GM18519 (cell line): ENCODE measurements around the gene MACROD2.
A peak's percentile ranks its signal among the peaks of the same experiment; 100 is the strongest.

Experiments used
- ATAC-seq: cut with Tn5 transposase; IDR thresholded peaks from one replicate; pipeline ENCODE4 v1.9.1; 2021; ENCODE audit warnings: mild to moderate bottlenecking, moderate library complexity; ENCODE audit not compliant: unreplicated experiment, low FRiP score

Gene MACROD2

DNA sequence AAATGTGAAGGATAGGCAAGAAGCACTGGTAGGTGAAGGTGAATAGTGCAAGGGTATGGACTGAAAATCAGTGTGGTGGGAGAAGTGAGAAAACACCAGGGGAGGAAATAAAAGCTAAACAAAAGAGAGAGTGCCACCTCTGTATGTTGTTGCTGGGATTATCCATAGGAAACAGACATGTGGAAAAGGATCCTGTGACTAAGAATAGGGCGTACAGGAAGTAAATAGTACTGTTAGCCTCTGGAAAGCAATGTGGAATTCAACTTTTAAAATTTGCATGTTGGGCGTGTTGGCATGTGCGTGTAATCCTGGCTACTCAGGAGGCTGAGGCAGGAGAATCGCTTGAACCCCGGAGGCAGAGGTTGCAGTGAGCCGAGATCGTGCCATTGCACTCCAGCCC lies 1916.3 kb downstream of the MACROD2 start:
- ATAC-seq: no peak

DNA sequence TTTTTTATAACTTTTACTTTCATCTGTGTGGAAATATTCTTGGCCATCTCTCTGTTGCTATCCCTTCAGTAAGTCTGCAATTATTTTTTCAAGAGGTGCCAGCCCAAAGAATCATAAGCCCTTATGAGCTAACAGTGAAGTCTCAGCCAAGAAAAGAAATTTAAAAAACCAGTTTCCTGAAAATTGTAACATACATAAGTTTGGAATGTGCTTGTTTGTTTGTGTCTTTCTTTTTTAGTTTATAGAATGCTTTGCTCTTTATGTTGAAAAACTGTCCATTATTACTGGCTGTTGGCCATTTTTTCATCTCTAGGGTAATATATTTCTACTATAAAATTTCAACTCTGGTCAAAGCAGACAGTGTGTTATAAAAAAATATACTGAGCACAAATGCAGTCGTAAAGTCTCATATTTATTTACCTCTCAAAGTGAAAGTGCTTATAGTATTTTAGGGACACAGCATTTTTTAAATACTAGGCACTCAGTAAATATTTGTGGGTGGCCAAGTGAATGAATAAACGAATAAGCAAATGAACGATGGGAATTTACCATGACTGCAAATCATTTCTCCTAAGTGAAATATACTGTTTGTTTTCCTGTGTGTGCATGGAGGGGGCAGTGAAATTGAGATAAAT lies 1918.2 kb downstream of the MACROD2 start:
- ATAC-seq: no peak

DNA sequence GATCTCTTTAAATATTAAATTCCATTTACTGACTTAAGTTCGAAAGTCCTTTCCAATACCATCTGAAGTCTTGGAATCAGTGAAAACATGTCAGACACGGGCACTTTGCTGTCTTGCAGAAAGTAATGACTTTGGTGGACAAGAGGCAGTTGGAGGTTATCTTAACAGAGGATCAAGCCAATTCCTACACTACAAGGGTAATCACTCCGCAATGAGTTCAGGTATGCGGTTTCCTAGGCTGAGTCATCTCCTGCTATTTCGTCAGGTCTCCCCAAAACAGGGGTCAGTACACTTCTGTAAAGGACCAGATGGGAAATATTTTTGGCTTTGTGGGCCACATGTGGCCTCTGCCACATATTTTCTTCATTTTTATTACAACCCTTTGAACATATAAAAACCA lies 1921.3 kb downstream of the MACROD2 start:
- no peak for ATAC-seq

DNA sequence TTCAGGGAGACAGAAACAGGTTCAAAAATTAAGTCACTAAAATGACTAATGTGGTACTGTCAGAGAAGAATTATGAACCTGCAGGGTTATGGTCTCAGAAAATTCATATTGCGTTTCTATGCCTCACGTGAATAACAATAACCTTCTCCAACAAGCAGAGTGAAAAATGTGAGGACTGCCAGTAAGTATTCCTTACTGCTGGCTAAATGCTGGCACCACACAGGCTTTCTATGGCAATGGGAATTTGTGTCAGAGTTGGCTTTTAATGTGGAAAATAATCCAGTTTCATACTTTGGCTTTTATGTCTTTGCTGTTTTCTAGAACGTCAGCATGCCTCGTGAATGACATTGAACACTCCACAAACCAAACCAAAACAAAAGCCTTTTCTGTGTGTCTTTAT lies 1922.0 kb downstream of the MACROD2 start:
- ATAC-seq: no peak

DNA sequence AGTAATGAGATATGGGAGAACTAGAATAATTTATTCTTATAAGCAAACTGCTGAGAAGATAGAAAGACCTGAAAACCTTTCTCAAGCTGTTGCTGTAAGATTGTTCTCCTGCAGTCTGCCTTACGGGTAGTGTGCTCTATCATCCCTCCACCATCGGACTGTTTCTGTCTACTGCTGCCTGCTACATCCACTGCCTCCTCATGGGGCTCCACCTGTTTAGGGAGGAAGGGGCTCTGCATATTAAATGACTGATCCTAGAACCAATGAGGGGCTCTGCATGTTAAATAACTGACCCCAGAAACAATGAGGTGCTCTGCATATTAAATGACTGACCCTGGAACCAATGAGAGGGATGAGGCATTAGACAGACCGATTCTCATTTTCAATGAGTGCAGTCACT lies 1923.3 kb downstream of the MACROD2 start:
- ATAC-seq: no peak

DNA sequence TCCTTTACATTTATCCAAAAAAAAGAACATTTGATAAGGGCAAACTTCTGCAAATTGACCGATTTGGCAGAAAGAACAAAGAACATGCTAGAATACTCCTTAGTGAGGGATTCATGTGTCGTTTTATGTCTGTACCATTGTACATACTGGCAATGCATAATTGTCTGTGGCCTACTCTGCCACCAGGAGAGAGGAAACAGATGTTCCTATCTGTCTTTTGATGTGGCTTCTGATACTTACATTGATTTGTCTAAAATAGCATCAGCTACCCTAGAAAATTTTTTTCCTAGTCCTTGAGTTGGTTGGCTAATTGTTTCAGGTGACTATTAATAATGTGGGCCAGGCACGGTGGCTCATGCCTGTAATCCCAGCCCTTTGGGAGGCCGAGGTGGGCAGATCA lies 1923.8 kb downstream of the MACROD2 start:
- ATAC-seq: no peak

DNA sequence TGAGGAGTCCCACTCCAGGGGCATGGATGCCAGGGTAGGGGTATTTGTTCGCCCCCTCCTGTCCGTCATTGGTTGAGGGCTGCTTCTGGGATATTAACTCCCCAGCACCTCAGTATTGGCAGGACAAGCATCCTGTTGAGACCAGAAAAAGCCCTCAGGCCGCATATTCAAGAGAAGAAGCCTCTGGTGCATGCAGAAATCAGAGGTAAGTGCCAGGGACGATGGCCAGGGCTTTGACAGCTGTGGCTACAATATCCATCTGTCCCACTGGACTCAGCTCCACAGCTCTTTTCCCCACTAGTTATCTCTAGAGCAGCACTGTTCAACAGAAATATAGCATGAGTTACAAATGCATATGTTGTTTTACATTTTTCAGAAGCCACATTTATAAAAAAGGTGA lies 1926.6 kb downstream of the MACROD2 start:
- ATAC-seq: no peak

DNA sequence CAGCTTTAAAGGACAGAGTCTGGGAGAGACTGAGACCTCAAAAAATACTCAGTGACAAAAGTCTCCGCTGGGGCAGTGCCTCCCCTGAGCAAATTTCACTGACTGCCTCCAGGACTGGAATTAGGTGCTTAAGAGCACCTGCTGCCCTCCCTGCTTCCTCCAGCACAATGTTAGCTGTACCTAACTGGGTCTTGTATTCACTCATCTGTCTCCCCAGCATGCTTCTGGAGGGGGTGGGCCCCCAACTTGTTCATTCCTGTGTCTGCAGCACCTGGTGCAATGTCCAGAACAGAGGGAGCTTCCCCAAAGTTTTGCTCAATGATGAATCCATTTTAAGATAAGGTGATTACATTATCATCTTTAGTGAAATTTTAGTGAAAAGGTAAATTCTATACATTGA lies 1927.2 kb downstream of the MACROD2 start:
- ATAC-seq: peak; percentile 40

DNA sequence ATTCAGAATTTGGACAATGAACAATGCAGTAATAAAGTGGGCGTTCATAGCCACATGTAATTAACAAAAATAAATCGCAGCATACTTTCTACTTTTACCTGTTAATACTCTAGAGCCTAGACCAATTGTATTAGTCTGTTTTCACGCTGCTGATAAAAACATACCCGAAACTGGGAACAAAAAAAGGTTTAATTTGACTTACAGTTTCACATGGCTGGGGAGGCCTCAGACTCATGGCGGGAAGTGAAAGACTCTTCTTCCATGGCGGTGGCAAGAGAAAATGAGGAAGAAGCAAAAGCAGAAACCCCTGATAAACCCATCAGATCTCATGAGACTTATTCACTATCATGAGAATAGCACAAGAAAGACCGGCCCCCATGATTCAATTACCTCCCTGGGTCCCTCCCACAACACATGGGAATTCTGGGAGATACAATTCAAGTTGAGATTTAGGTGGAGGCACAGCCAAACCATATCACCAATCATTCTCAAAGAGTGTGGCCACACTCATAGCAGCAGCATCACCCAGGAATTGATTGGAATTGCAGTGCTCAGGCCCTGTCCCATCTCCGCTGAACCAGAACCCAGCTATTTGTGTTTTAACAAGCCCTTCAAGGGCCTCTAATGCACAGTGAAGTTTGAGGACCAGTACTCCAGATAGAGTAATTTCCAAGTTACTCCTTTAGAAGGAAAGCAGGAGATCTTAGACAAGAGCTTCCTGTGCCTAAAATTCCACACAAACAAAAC lies 1927.9 kb downstream of the MACROD2 start:
- peak; percentile 44 for ATAC-seq

DNA sequence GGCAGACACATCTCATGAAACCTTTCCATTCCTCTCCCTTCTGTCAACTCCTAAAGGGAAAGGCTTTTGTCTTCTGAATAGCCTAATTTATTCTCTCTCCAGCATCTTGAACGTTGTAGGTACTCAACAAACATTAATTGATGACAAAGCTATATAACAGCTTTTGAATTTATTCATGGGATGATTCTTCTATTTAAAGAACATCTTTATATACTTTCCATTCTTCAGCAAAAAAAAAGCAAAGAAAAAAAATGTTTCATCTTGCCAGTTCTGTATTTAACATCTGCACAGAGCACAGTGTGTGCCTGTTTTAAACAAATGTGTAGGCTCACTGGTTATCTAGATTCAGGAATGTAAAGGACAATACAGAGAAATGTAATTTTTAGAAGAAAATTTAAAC lies 1929.2 kb downstream of the MACROD2 start:
- no peak for ATAC-seq

DNA sequence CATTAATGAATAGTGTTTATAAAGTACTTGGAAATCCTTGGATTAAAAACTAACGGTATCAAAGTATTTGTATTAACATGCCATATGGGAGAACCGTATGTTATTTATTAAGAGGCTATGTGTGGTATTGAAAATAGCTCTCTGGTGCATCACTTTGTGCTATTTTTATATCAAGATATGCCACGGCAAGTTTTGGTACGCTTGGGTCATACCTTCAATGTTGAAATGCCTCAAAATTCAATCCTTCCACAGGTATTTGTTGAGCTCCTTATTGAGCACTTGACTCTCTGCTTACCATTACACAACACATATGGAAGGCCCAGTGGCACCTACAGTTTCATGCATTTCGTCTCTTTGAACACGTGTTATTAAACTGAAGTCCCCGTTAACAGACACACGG lies 1930.1 kb downstream of the MACROD2 start:
- ATAC-seq: no peak

DNA sequence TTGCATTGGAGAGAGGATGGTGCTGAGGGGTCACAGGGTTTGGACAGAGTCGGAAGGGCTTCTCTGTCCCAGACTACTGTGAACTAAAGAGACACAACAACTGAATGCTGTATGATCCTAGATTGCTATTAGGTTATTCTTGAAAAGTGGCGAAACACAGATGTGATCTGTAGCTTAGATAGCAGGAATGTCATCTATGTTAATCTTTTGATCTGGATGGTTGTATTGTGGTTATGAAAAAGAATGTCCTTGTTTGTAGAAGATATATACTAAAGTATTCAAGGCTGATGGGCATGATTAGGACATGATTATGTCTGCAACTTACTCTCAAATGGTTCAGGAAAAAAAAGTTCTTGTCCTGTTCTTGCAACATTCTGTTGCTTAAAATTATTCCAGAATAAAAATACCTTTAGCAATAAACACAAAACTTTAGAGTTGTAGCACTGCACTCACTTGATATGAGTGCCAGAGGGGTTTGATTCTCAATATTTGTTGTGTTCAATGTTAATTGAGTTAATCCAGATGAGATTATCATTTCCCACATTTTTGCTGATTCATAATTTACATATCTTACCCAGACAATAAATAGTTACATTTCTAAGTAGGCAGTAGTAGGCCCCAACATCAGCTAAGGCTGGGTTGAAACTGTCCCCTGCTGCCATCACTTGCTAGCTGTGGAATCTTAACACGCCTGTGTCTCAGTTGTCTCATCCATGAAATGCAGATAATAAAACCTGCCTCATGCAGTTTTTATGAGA lies 1932.8 kb downstream of the MACROD2 start:
- ATAC-seq: no peak

DNA sequence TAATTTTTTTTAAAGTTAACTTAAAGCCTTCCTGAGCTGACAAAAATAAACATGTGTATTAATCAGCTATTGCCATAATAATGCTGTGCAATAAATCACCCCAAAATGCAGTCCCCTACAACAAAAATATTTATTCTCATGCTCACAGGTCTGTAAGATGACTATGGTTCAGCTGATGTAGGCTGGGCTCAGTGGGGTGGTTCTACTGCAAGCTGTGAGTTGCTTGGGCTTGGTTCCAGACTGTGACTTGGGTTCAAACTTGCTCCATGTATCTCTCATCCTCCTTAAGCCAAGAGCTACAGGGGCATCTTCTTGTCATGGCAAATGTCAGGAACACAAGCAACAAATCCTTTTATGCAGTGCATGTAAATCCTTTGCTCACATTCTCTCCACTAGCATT lies 1933.6 kb downstream of the MACROD2 start:
- no peak for ATAC-seq

DNA sequence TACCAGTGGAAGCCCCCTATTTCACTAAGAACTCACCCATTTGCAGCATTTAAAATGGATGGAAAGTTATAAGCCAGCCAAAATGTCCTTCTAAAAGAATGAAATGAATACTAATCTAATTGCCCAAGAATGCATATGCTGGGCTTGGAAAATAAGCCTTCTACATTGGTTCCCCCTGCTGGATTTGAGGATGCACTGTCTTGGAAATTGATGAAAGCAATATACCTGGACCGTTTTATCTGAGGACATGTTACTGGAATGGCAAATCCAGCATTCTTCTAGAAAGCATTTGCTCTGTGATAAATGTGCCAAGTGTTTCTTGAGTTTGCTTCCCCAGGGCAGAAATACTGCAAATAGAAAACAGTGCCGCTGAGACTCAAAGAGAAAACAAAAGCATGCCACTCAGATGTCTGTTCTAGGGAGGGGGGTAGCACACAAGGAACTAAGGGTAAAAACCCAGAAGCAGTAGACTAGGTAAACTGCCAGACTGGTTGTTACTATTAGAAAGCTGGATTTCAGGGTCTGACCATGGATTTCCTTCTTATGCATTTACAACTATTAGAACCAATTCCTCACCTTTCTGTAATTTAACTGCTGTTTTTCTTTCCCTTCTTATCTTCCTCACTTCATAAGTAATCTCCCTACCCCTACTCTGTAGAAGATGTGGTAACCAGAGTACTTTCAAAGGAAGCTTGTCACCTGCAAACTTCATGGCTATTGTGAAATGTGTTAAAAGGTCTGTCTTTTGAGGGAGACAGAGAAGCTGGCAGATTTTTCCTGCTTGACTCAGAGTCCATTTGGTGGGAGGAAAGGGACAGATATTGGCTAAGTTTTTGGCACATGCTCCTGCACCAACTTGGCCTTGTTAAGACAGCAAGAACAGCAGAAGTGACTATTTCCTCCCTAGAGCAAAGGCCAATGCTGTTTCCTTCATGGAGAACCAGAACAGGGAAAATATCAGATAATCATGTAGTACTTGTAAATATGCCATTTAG lies 1935.3 kb downstream of the MACROD2 start:
- no peak for ATAC-seq

DNA sequence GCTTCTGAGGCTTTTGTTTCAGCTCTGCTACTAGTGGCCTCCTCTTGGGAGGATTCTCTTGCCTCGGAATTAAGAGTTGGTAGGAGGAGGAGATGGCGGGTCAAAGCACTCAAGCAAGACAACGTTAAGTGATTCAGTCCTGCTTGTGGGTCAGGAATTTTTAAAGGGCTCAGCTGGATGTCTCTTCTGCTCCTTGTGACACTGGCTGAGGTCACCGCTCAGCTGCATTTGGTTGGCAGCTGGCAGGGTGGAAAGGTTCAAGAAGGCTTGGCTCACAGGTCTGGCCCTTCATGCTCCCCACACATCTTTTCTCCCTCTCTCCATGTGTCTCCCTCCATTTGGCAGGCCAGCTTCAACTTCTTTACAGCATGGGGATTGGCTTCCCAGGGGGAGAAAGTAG lies 1936.6 kb downstream of the MACROD2 start:
- no peak for ATAC-seq

DNA sequence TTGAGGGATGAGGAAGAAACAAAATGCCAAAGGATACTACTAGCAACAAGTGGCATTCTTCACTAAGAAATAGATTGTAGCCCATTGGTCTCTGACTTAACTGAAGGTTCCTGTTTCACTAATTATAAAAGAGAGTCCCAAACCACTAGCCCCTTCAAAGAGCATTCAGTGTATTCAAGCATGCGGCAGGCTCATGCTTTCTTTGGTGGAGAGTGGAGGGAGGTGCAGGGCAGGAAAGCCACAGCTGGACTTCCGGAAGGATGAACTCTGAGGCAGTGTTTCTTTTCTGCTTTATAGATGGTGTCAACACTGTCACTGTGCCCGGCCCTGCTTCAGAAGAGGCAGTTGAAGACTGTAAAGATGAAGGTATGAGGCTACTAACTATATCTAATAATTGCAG lies 1941.9 kb downstream of the MACROD2 start:
- peak; percentile 78 for ATAC-seq

DNA sequence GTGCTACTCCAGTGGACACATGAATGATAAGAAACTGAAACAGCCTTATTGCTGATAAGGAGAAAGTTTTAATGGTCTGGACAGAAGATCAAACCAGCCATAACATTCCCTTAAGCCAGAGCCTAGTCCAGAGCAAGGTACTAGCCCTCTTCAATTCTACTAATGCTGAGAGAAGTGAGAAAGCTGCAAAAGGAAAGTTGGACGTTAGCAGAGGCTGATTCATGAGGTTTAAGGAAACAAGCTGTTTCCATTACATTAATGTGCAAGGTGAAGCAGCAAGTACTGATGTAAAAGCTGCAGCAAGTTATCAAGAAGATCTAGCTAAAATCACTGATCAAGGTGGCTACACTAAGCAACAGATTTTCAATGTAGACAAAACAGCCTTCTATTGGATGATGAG lies 1943.5 kb downstream of the MACROD2 start:
- no peak for ATAC-seq

DNA sequence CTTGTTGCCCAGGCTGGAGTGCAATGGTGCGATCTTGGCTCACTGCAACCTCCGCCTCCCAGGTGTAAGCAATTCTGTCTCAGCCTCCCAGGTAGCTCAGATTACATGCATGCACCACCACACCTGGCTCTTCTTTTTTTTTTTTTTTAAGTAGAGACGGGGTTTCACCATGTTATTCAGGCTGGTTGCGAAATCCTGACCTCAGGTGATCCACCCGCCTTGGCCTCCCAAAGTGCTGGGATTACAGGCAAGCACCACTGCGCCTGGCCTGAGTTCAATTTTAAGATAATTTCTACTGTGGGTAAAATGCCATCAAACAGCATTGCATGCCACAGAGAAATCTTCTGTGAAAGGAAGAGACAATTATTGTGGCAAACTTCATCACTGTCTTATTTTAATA lies 1944.8 kb downstream of the MACROD2 start:
- no peak for ATAC-seq

DNA sequence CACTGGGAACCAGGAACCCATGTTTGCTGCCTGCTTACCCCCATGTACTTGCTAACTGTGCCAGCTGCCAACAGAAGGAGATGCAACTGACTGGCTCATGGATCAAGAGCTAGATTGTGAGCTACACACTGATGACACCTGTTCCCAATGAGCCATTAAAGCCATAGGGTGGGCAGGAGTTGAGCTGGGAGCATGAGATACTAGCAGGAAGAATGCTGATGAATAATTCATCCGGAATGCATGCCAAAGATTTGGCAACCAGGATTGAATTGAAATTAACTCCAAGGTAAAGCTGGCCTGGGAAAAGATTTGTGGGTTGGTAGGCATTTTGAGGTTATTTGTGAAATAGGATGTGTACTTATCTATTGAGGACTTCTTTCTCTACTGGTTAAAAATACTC lies 1946.8 kb downstream of the MACROD2 start:
- ATAC-seq: no peak

DNA sequence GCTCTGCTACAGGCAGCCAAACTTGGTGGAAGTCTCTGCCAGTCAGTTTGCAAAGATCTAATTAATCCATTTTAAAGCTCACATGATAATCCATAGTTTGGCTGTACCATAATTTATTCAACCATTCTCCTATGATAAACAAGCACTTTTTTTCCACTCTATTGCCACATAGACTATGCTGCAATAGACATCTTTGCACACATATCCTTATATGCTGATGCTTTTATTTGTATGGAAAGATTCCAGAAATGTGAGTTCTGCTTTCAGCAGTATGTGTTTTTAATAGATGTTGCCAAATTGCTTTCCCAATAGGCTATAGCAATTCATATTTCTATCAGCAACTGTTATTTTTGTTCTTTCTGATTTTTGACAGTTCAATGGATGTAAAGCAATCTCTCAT lies 1950.0 kb downstream of the MACROD2 start:
- ATAC-seq: no peak

DNA sequence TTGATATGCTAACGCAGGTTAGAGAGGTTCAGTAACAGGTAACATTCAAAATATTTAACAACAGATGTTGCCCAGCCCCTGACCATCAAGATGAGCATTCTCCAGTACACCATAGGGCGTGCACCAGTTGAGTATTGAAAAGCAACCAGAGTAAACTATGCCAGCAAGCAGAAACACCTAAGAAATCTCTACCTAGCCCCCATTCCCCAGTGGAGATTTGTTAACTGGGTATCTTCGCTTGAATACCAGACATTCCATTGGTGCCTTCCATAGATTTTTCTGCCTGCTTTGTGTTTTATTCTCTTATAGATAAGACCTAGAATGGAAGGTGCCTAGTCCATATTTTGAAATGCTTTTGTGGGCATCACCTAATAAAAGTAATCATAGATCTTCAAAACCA lies 1954.1 kb downstream of the MACROD2 start:
- ATAC-seq: no peak
